NOMO-1 (cell line): ENCODE results near the gene SNRPB.

Experiments
- DNase-seq, 2 experiments: peaks; one replicate each; lab custom pipeline; 2025; ENCODE audit not compliant: unreplicated experiment in 2 of 2; lab: John Stamatoyannopoulos, UW

The SNRPB gene

DNA sequence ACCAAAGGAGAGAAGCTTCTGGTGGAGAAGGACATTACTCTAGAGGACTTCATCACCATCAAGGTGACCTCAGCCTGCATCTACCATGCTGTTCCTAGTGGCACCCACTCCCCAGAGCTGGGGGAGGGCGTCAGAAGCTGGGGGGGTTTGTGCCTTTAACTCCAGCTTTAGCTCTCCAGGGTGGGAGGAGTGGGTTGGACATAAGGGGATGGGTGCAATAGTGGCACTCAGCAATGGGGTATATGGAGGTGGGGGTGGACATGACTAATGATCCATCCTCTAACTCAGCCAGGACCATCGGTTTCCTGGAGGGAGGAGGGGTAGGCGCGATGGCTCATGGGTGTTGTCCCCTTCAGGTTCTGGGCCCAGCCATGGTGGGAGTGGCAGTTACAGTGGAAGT lies 40.1 kb downstream of the SNRPB start:
- no peak for DNase-seq

DNA sequence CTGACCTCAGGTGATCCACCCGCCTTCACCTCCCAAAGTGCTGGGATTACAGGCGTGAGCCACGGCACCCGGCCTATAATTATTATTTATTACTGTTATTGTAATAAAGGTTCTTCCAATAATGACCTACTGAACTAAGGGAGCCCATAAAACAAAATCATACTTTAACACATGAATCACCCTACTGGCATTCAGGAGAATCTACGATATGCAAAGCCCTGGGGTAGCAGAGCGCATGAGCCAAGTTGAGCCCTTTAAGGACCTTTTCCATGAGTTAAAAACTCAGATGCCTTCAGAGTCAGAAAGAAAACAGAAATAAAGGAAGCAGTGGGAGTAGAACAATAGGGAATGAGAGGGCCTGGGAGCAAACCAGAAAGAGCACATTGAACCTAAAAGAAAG lies 41.5 kb downstream of the SNRPB start:
- no peak for DNase-seq

DNA sequence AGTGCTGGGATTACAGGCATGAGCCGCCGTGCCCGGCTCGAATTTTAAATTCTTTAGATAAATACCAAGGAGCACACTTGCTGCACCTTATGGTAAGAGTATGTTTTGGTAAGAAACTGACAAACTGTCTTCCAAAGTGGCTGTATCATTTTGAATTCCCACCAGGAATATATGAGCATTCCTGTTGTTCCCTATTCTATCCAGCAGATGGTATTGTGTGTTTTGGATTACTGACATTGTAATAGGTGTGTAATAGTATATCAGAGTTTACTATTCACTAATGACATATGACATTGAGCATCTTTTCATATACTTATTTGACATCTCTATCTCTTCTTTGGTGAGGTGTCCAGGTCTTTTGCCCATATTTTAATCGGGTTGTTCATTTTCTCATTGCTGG lies 49.3 kb downstream of the SNRPB start:
- no peak for DNase-seq

DNA sequence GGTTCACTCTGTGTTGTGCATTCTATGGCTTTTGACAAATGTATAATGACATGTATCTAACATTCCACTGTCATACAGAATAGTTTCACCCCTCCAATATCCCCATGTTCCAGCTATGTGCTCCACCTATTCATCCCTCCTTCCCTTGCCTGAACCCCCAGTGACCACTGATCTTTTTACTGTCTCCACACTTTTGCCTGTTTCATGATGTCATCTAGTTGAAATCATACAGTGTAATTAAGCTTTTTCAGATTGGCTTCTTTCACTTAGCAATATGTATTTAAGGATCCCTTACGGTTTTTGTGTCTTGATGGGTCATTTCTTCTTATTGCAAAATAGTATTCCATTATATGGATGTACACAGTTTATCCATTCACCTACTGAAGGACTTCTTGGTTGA lies 50.1 kb downstream of the SNRPB start:
- no peak for DNase-seq

DNA sequence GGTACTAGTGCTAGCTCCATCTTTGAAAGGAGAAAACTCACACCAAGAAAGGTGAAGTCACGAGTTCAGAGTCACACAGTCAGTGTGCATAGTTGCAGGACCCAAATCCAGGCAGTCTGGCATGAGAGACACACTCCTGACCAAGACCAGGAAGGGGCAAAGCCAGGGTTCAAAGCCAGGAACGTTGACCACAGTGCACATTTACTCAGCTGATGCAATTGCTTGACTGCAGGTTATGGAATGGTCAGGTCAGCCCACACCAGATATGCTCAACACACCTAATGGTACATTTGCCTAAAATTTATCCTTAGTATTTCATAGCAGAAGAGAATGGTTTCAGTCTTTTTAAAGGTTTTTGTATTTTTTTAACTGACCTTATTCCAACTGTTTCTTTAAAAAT lies 52.2 kb downstream of the SNRPB start:
- DNase-seq, result no peak

DNA sequence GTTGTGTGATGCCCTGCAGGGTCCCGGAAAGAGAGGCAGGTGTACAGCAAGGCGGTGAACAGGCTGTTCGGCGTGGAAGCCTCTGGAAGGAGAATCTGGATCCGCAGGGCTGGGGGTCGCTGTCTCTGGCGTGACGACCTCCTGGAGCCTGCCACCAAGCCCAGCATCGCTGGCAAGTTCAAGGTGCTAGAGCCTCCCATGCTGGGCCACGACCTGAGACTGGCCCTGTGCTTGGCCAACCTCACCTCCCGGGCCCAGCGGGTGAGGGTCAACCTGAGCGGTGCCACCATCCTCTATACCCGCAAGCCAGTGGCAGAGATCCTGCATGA lies 53.4 kb downstream of the SNRPB start:
- no peak for DNase-seq

DNA sequence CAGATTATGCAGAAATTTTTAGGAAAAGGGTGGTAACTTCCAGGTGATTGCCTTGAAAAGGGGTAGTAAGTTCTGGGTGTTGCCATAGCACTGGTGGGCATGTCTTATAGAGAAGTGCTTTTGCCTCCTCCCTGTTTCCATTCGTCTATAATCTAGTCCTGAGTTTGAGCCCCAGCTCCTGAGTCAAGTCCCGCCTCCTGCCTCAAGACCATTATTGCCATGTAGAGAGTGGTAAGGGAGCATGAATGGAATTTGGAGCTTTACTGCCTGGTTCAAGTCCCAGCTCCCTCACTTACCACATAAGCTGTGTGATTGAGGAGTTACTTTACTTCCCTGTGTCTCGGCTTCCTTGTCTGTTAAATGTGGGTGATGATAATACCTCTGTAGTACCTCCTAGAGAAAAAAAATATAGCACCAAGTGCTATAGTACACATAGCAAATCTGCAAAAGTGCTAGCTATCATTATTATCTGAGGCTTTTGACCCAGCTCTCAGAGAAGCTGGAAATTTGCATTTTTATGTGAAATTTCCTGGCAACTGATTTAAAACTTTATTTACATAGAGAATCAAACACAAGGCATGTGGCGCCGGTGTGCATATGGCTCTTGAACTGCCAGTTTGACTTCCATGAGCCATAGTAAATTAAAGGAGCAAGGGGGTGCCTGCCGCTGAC lies 53.9 kb downstream of the SNRPB start:
- DNase-seq, result no peak
